Neural progenitor cell (in vitro differentiated cells): Measurements from ENCODE around the gene PMFBP1.

ENCODE experiments used
- CTCF ChIP-seq: fragments of 200-600 bp; sonication (generic); IDR thresholded peaks from 2 replicates; pipeline ENCODE4 v1.5.1; 2017; ENCODE audit warnings: antibody characterized with exemption, mild to moderate bottlenecking
- EZH2 ChIP-seq: fragments of 200-600 bp; sonication (generic); IDR thresholded peaks from 2 replicates; pipeline ENCODE4 v1.6.1; 2017; ENCODE audit warnings: antibody characterized with exemption, mild to moderate bottlenecking, moderate library complexity

GRCh38 chr16:72104905-72105304 lies 67.0 kb downstream of the PMFBP1 start:
- TF ChIP-seq EZH2 (no peak), CTCF (no peak)
